HG03280 (cell line): Measurements from ENCODE around the gene NF1.
"Not testable (repeated sequence)": the region's sequence is repeated elsewhere in the genome, so short reads cannot be mapped to it uniquely, and the experiment has no call there.

ENCODE experiments used
- ATAC-seq: cut with Tn5 transposase; IDR thresholded peaks from one replicate; pipeline ENCODE4 v1.9.1; 2021; ENCODE audit warnings: mild to moderate bottlenecking, moderate library complexity; ENCODE audit not compliant: unreplicated experiment

NF1 gene

DNA sequence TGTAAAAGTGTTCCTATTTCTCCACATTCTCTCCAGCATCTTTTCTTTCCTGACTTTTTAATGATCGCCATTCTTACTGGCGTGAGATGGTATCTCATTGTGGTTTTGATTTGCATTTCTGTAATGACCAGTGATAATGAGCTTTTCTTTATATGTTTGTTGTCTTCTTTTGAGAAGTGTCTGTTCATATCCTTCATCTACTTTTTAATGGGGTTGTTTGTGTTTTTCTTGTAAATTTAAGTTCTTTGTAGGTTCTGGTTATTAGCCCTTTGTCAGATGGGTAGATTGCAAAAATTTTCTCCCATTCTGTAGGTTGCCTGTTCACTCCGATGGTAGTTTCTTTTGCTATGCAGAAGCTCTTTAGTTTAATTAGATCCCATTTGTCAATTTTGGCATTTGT is 81.4 kb downstream of the NF1 start:
- ATAC-seq: not testable (repeated sequence)

DNA sequence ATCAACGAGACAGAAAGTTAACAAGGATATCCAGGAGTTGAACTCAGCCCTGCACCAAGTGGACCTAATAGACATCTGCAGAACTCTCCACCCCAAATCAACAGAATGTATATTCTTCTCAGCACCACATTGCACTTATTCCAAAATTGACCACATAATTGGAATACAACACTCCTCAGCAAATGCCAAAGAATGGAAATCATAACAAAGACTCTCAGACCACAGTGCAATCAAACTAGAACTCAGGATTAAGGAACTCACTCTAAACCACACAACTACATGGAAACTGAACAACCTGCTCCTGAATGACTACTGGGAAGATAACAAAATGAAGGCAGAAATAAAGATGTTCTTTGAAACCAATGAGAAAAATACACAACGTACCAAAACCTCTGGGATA is 84.2 kb downstream of the NF1 start:
- ATAC-seq: not testable (repeated sequence)

DNA sequence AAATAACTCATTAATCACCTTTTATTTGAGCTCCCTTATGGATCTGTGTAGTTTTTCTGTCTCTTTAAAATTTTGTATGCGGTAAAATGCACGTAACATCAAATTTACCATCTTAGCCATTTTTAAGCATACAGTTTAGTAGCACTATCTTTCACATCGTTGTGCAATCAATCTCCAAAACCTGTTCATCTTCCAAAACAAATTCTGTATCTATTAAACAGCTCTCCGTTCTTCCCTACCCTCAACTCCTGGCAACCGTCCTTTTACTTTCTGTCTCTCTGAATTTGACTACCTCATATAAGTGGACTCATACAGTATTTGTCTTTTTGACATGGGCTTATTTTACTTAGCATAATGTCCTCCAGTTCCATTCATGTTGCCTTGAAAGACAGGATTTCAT is 100.5 kb downstream of the NF1 start:
- ATAC-seq: no peak

DNA sequence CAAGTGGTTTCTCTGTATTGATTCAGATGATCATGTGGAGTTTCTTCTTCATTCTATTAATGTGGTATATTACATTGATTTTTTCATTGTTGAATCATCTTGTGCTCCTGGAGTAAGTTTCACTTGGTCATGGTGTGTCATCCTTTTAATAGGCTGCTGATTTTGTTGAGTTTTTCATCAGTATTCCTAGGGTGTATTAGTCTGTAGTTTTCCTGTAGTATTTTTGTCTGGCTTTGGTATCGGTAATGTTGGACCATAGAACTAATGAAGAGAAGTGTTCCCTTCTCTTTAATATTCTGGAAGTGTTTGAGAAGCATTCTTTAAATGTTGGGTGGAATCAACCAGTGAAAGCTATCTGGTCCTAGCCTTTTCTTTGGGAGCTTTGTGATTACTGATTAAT is 103.2 kb downstream of the NF1 start:
- no peak for ATAC-seq

DNA sequence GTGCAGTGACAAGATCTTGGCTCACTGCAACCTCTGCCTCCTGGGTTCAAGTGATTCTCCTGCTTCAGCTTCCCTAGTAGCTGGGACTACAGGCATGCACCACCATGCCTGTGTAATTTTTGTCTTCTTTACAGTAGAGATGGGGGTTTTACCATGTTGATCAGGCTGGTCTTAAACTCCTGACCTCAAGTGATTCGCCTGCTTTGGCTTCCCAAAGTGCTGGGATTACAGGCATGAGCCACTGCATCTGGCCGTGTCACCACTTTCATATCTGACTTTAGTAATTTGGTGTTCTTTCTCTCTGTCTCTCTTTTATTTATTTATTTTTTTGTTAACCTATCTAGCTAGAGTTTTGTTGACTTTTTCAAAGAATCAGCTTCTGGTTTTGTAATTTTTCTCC is 103.9 kb downstream of the NF1 start:
- ATAC-seq: not testable (repeated sequence)

DNA sequence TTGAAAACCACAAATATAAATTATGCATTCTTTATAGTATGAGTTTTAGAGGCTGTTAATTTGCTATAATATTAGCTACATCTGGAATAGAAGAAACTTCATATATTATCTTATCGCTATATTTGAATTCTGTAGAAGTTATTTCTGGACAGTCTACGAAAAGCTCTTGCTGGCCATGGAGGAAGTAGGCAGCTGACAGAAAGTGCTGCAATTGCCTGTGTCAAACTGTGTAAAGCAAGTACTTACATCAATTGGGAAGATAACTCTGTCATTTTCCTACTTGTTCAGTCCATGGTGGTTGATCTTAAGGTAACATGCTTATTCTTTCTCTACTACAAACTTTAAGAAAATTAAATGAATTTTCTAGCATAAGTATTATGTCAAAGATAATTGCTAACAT is 105.5 kb downstream of the NF1 start:
- ATAC-seq: no peak

DNA sequence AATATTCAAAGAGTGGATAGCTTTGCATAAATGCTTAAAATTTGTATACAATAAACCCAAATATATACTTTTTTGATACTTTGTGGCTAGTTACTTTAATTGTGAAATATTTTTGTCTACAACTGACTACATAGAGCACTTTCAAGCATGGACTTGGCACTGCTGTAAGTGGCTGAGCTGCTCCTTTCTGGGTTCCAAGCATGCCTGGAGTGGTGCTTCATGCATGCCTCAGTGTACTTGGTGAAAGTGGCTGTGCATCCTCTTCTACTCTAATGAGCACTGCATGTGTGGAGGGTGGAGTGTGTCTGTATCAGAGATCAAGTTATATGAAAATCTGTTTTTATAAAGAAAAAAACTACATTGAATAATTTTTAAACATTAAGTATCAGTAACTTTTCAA is 108.2 kb downstream of the NF1 start:
- ATAC-seq: no peak

DNA sequence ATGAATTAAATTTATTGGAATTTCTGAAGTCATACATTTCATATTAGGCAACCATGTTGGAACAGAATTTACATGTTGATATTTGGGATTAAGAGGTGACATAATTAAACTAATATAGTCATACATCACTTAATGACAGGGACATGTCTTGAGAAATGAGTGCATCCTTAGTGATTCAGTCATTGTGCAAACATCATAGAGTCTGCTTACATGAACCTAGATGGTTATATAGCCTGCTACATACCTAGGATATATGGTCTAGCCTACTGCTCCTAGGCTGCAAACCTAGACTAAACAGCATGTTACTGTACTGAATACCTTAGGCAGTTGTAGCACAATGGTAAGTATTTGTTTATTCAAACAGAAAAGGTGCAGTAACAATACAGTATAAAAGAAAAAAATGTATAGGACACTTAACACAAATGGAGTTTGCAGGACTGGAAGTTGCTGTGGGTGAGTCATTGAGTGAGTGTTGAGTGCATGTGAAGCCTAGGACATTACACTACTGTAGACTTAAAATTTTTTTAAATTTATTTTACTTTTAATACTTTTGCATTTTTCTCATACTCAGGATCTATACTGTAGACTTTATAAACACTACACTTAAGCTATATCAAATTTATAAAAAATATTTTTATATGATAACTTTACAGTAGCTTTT is 116.7 kb downstream of the NF1 start:
- no peak for ATAC-seq

DNA sequence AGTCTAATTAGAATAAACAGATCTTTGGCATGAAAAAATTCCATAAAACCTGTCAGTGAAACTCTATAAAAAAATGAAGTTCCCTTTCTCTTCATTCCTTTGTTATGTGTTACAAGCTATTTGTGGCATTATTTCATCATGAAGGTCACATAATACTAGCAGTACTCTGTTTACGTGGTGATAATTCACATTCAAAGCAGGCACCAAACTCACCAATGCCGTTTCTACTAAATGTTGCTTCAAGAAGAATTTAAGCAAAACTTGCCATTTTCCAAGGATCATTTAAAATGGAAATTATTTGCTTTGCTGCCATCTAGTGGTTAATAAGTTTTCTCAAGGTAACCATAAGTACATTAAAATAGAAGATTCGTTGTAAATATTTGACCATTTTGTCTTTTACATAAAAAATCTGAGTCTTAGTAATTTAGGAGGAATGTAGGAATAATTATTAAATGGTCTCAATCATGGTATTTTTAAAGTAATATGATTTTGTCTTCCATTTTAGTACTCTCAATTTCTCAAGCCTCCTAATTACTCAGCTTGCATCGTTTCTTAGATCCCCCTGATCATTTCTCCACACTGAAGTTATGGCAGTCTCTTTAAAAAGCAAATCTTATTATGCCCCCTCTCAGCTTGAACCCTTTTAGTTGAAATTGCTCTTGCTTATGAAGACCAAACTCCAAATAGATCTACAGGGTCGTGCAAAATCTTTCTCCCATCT is 121.4 kb downstream of the NF1 start:
- no peak for ATAC-seq

DNA sequence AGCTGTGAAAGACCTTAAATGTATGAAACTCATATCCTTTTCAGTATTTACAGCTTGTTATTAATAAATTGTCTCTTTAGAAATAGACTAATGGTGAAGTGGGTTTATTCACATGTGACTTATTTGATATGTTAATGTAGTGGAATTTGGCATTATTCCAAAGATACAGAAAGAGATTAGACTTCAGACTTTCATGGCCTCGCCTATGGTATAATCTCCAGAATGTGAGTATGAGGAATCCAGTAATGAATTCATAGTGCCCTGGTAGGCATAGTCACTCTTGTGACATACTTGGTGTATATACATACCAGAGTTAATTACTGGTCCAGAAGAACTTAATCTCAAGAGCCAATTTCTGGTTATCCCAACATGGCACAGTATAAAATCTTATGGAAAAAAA is 129.6 kb downstream of the NF1 start:
- ATAC-seq: no peak

DNA sequence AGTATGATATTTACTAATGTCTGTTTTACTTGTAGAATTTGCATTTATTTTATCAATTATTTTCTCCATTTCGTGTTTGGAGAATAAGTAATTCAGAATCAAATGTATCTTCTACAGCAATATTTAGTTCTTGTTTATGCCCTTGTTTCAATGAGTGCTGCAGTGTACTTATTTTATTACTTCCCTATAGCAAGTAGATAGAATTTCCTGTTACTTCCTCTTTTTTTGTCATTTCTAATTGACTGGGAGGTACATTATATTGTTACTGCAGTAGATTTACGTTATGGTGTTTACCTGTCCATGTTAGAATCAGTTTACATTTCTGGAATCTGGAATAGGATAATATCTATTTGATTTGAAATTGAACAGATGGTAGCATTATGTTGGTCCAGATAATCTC is 131.1 kb downstream of the NF1 start:
- no peak for ATAC-seq

DNA sequence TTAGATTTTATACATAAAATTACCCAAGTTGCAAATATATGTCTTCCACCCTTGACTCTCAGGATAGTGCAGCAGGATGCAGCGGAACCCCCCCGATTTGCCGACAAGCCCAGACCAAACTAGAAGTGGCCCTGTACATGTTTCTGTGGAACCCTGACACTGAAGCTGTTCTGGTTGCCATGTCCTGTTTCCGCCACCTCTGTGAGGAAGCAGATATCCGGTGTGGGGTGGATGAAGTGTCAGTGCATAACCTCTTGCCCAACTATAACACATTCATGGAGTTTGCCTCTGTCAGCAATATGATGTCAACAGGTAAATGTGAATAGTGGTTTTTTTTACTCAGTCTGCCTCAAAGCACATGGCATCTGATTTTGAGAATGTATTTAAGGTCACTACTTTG is 131.6 kb downstream of the NF1 start:
- ATAC-seq: no peak

DNA sequence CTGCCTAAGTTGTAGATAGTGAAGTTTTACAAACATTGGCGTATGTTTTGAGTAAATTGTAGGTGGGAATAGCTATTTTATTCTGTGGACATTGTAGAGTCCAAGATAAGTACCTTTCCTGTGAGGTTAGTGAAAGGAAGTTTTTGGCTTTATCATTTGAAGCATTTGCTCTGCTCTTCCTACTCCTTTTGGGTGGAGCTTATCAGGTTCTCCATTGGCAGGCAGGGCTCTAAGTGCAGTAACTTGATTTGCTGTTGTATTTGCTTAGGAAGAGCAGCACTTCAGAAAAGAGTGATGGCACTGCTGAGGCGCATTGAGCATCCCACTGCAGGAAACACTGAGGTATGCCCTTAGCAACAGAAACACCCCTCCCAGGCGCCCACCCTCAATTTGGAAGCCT is 132.2 kb downstream of the NF1 start:
- no peak for ATAC-seq

DNA sequence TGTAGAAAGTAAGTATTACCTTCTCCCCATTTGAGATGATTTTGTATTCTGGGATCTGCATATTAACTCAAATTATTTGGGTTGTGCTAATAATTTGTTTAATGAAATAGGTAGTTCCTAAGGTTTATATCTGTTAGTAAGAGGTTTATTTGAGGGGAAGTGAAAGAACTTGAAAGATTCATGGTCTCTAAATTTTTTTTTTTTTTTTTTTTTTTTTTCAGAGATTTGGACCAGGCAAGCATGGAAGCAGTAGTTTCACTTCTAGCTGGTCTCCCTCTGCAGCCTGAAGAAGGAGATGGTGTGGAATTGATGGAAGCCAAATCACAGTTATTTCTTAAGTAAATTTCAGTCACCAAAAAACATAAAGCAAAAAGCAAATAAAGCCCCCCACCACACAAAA is 137.1 kb downstream of the NF1 start:
- no peak for ATAC-seq

DNA sequence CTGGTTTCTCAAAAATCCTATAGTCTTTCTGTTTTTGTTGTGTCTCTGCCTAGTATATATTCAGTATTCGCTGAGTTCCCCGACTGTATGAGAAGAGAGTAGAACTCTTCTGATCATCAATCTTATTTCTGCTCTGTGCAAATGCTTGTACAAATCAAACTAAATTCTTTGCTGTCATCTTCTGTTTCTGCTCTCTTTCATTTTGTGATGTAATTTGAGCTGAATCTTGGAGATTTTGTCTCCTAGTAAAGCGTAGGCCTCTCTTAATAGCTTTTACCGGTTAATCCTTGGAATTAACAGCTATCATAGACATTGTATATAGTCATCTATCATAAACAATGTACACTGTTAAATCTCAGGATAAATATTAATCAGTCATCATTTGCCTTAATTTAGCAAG is 140.3 kb downstream of the NF1 start:
- ATAC-seq: no peak

DNA sequence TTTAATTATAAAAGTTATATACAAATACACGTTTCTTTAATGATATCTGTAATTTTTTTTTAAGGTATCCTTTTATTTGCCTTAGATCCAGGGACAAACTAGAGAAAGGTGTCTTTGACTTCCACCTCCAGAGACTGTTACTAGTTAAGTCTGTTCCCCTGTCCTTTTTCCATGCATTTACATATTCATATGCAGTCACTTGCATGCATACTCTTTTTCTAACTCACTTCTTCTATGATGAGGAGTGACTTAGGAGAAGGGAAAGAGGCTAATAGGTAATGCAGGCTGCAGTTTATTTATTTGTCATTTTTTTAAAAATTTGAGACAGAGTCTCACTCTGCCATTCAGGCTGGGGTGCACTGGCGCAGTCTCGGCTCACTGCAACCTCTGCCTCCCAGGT is 141.4 kb downstream of the NF1 start:
- no peak for ATAC-seq

DNA sequence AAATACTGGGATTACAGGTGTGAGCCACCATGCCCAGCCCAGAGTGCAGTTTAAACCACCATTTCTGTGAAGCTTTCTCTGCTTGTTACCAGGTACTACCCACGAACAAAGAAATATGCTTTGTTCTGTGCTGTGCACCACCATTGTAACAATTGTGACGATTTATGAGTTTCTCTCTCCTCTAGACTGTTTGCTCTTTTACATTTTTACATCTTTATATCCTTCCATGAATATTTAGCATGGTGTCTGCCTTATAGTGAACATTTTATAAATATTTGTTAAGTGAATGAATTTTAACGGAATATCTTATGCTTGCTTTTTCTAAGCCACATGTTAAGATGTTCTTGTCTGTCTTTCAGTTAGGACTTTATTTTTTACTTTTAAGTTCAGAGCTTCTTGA is 141.9 kb downstream of the NF1 start:
- ATAC-seq: no peak

DNA sequence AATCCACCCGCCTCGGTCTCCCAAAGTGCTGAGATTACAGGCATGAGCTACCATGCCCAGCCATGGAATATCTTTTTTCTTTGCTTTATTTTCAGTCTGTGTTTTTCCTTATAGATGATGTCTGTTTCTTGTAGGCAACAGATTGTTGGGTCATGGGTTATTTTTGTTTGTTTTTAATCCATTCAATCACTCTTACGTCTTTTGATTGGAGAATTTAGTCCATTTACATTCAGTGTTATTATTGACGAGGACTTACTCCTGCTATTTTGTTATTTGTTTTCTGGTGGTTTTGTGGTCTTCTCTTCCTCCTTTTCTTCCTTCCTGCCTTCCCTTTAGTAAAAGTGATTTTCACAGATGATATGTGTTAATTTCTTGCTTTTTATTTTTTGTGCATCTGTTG is 146.3 kb downstream of the NF1 start:
- ATAC-seq: no peak

DNA sequence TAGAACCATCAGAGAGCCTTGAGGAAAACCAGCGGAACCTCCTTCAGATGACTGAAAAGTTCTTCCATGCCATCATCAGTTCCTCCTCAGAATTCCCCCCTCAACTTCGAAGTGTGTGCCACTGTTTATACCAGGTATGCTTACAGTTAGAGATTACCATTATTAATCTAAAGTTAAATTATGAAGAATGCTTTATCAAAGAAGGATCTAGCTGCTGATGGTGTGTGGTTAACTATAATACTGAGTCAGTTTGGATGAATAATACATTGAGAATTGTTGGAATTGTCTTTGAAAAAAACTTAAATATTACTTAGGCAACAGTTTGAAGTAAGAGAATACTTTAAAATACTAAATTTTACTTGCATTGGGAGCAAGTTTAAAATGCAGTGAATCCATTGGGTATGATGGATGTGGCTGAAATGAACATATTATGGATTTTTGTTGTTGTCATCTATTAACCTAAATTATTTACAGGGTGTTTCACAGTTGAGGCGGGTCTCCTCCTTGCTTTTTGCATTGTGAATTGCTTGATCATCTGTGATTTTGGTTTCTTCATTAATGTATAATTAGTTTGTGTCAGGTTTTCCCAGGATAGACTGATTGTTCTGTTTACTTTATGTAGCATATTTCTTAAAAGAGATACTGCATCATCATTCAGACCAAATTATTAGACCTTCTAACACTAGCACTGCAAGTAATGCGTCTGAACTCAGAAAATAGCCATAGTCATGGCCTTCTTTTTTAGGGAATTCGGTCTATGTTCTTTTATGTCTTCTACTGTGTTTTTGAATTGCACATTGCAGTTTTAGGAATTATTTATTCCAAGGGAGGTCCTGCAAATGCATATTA is 154.4 kb downstream of the NF1 start:
- no peak for ATAC-seq

DNA sequence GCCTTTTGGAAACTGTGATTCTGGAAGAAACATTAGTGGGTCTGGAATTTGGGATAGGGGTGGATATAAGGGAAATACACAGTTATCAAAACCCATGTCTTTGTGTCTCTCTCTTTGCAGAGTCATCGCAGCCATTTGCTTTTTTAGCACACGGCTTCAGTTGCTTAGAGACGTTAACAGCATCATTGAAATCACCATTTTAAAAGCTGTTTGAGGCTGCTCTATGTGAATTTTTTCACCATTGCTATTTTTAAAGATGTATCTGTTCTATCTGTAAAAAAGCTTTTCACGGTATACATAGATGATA is 155.0 kb downstream of the NF1 start:
- no peak for ATAC-seq

DNA sequence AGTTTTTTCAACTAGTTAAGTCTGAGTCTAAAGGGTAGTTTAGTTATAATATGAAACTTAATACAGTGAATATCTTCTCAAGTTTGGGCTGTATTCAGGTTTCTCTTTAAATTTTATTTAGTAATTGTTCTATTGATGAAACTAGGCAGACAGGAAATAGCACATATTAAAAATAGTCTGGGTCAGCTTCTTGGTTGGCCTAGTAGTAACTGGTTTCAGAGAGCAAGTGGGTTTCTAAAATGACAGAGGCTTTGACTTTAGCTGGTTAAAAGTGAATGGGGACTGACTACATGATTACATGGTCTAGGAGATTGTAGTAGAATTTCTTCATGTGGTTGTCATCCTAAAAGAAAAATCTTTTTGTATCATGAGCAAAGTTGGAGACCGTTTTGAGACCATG is 155.5 kb downstream of the NF1 start:
- no peak for ATAC-seq
